ENCODE measurements around the gene MPV17L.
"Not testable (repeated sequence)": the region's sequence is repeated elsewhere in the genome, so short reads cannot be mapped to it uniquely, and the experiment has no call there.

The MPV17L gene

GRCh38 chr16:15395631-15396508 lies at the start of gene MPV17L:
TSS of gene MPV17L (plus strand) at chr16:15395754. CDS start at chr16:15395898, 144 bp downstream.
- H3K9ac ChIP-seq (ENCODE audit: low read depth, low read length): not testable (repeated sequence)

GRCh38 chr16:15348721-15349120 lies 46.8 kb upstream of the MPV17L start:
- H3K9ac ChIP-seq (ENCODE audit: low read depth, low read length); H3K4me1 ChIP-seq (ENCODE audit: insufficient read depth, low read length); H3K36me3 ChIP-seq (ENCODE audit: insufficient read depth, low read length); H3K9me3 ChIP-seq (ENCODE audit: control insufficient read depth, insufficient read depth, low read length): not testable (repeated sequence)

More at GRCh38 chr16:15395631-15396508, at the start of gene MPV17L:
- not testable (repeated sequence) for H3K4me1 ChIP-seq (ENCODE audit: insufficient read depth, low read length); H3K9me3 ChIP-seq (ENCODE audit: control insufficient read depth, insufficient read depth, low read length); H3K36me3 ChIP-seq (ENCODE audit: insufficient read depth, low read length)

GRCh38 chr16:15351251-15351650 lies 44.3 kb upstream of the MPV17L start:
- not testable (repeated sequence) for H3K9me3 ChIP-seq (ENCODE audit: control insufficient read depth, insufficient read depth, low read length); H3K36me3 ChIP-seq (ENCODE audit: insufficient read depth, low read length); H3K4me1 ChIP-seq (ENCODE audit: insufficient read depth, low read length); H3K9ac ChIP-seq (ENCODE audit: low read depth, low read length)

GRCh38 chr16:15351745-15352144 lies 43.8 kb upstream of the MPV17L start:
- not testable (repeated sequence) for H3K9me3 ChIP-seq (ENCODE audit: control insufficient read depth, insufficient read depth, low read length); H3K36me3 ChIP-seq (ENCODE audit: insufficient read depth, low read length); H3K9ac ChIP-seq (ENCODE audit: low read depth, low read length); H3K4me1 ChIP-seq (ENCODE audit: insufficient read depth, low read length)

GRCh38 chr16:15352852-15353251 lies 42.7 kb upstream of the MPV17L start:
- H3K9me3 ChIP-seq (ENCODE audit: control insufficient read depth, insufficient read depth, low read length); H3K36me3 ChIP-seq (ENCODE audit: insufficient read depth, low read length); H3K9ac ChIP-seq (ENCODE audit: low read depth, low read length); H3K4me1 ChIP-seq (ENCODE audit: insufficient read depth, low read length): not testable (repeated sequence)

GRCh38 chr16:15354846-15355245 lies 40.7 kb upstream of the MPV17L start:
- H3K4me1 ChIP-seq (ENCODE audit: insufficient read depth, low read length); H3K9me3 ChIP-seq (ENCODE audit: control insufficient read depth, insufficient read depth, low read length); H3K36me3 ChIP-seq (ENCODE audit: insufficient read depth, low read length); H3K9ac ChIP-seq (ENCODE audit: low read depth, low read length): not testable (repeated sequence)

- H3K4me1 ChIP-seq (ENCODE audit: insufficient read depth, low read length); H3K36me3 ChIP-seq (ENCODE audit: insufficient read depth, low read length); H3K9me3 ChIP-seq (ENCODE audit: control insufficient read depth, insufficient read depth, low read length); H3K9ac ChIP-seq (ENCODE audit: low read depth, low read length): not testable (repeated sequence)
Observed at GRCh38 chr16:15357495-15357894, 38.1 kb upstream of the MPV17L start.

- H3K4me1 ChIP-seq (ENCODE audit: insufficient read depth, low read length); H3K9me3 ChIP-seq (ENCODE audit: control insufficient read depth, insufficient read depth, low read length); H3K36me3 ChIP-seq (ENCODE audit: insufficient read depth, low read length): not testable (repeated sequence)
- H3K9ac ChIP-seq (ENCODE audit: low read depth, low read length): peak within 1 kb of the TSS; percentile 48; the same call in 1 of the 2 replicates
Observed at GRCh38 chr16:15378194-15378593, 17.4 kb upstream of the MPV17L start, which contains the start of gene NPIPA5. TSS of gene NPIPA5 (minus strand) at chr16:15378294. CDS start at chr16:15378294, 0 bp downstream.

- H3K4me1 ChIP-seq (ENCODE audit: insufficient read depth, low read length); H3K9ac ChIP-seq (ENCODE audit: low read depth, low read length); H3K9me3 ChIP-seq (ENCODE audit: control insufficient read depth, insufficient read depth, low read length): not testable (repeated sequence)
Observed at GRCh38 chr16:15382810-15383209, 12.7 kb upstream of the MPV17L start.

GRCh38 chr16:15388060-15388459 lies 7.5 kb upstream of the MPV17L start:
- not testable (repeated sequence) for H3K4me1 ChIP-seq (ENCODE audit: insufficient read depth, low read length); H3K9ac ChIP-seq (ENCODE audit: low read depth, low read length); H3K36me3 ChIP-seq (ENCODE audit: insufficient read depth, low read length); H3K9me3 ChIP-seq (ENCODE audit: control insufficient read depth, insufficient read depth, low read length)

More at GRCh38 chr16:15382810-15383209, 12.7 kb upstream of the MPV17L start:
- not testable (repeated sequence) for H3K36me3 ChIP-seq (ENCODE audit: insufficient read depth, low read length)

- H3K9ac ChIP-seq (ENCODE audit: low read depth, low read length); H3K9me3 ChIP-seq (ENCODE audit: control insufficient read depth, insufficient read depth, low read length); H3K36me3 ChIP-seq (ENCODE audit: insufficient read depth, low read length); H3K4me1 ChIP-seq (ENCODE audit: insufficient read depth, low read length): not testable (repeated sequence)
Observed at GRCh38 chr16:15389916-15390315, 5.6 kb upstream of the MPV17L start.

- H3K4me1 ChIP-seq (ENCODE audit: insufficient read depth, low read length); H3K9ac ChIP-seq (ENCODE audit: low read depth, low read length); H3K36me3 ChIP-seq (ENCODE audit: insufficient read depth, low read length); H3K9me3 ChIP-seq (ENCODE audit: control insufficient read depth, insufficient read depth, low read length): not testable (repeated sequence)
Observed at GRCh38 chr16:15393025-15393424, 2.5 kb upstream of the MPV17L start.

- not testable (repeated sequence) for H3K36me3 ChIP-seq (ENCODE audit: insufficient read depth, low read length); H3K4me1 ChIP-seq (ENCODE audit: insufficient read depth, low read length); H3K9me3 ChIP-seq (ENCODE audit: control insufficient read depth, insufficient read depth, low read length); H3K9ac ChIP-seq (ENCODE audit: low read depth, low read length)
Observed at GRCh38 chr16:15396509-15396829, 915 bp downstream of the MPV17L start.

GRCh38 chr16:15396948-15397594 lies 1.5 kb downstream of the MPV17L start:
- Histone ChIP-seq H3K9ac (ENCODE audit: low read depth, low read length) (no peak overlapping the region), H3K36me3 (ENCODE audit: insufficient read depth, low read length) (no peaks in the 10 kb centered on the region), H3K9me3 (ENCODE audit: control insufficient read depth, insufficient read depth, low read length) (no peaks in the 10 kb centered on the region), H3K4me1 (ENCODE audit: insufficient read depth, low read length) (peaks cover 3% of the 10 kb centered on the region; the same call in 1 of the 2 replicates)

GRCh38 chr16:15398618-15399316 lies 3.2 kb downstream of the MPV17L start:
- no peak overlapping the region for H3K9ac ChIP-seq (ENCODE audit: low read depth, low read length)
- no peaks in the 10 kb centered on the region for H3K36me3 ChIP-seq (ENCODE audit: insufficient read depth, low read length)
- H3K4me1 ChIP-seq (ENCODE audit: insufficient read depth, low read length): peaks cover 9% of the 10 kb centered on the region
- H3K9me3 ChIP-seq (ENCODE audit: control insufficient read depth, insufficient read depth, low read length): no peaks in the 10 kb centered on the region

Measured in ES-I3 (cell line).